ENCODE data around the gene ABLIM2.

Gene ABLIM2

GRCh38 chr4:7985072-7985471 is 173.5 kb downstream of the ABLIM2 start:
- Histone ChIP-seq H3K27me3 (ENCODE audit: insufficient read depth, poor library complexity, severe bottlenecking) (no peaks in the 10 kb centered on the region), H3K27ac (replicated peaks) (no peak overlapping the region), H3K4me3 (replicated peaks; ENCODE audit: insufficient read depth, low read length) (no peak overlapping the region)
- TF ChIP-seq POLR2AphosphoS5 (IDR thresholded peaks at IDR 0.05; ENCODE audit: low read depth) (no peak), GABPA (IDR thresholded peaks at IDR 0.05; ENCODE audit: low read depth) (no peak)
- DNase-seq (ENCODE audit: low read depth in 1 of 2, low spot score in 1 of 2), result no peak

- TF ChIP-seq CTCF (IDR thresholded peaks at IDR 0.05; ENCODE audit: insufficient read depth, low read length), result no peak
- no peak for TF ChIP-seq GABPA (IDR thresholded peaks at IDR 0.05; ENCODE audit: low read depth)
- TF ChIP-seq POLR2AphosphoS5 (IDR thresholded peaks at IDR 0.05; ENCODE audit: low read depth), result no peak
- TF ChIP-seq SPI1 (IDR thresholded peaks at IDR 0.05; ENCODE audit: borderline replicate concordance, low read depth), result no peak
- no peak for TF ChIP-seq REST (IDR thresholded peaks at IDR 0.05; ENCODE audit: insufficient replicate concordance, low read depth)
- H3K27ac ChIP-seq (replicated peaks), result no peak overlapping the region
- DNase-seq (ENCODE audit: low read depth in 1 of 2, low spot score in 1 of 2), result no peak
- H3K4me3 ChIP-seq (replicated peaks; ENCODE audit: insufficient read depth, low read length), result no peak overlapping the region
- H3K27me3 ChIP-seq (ENCODE audit: insufficient read depth, poor library complexity, severe bottlenecking), result no peaks in the 10 kb centered on the region
Observed at GRCh38 chr4:7984286-7984925, 174.2 kb downstream of the ABLIM2 start.

- H3K27me3 ChIP-seq (ENCODE audit: insufficient read depth, poor library complexity, severe bottlenecking), result no peaks in the 10 kb centered on the region
- DNase-seq (ENCODE audit: low read depth in 1 of 2, low spot score in 1 of 2), result no peak
- no peak for TF ChIP-seq SPI1 (IDR thresholded peaks at IDR 0.05; ENCODE audit: borderline replicate concordance, low read depth)
- no peak for TF ChIP-seq GABPA (IDR thresholded peaks at IDR 0.05; ENCODE audit: low read depth)
- TF ChIP-seq CTCF (IDR thresholded peaks at IDR 0.05; ENCODE audit: insufficient read depth, low read length), result no peak
- no peak for TF ChIP-seq REST (IDR thresholded peaks at IDR 0.05; ENCODE audit: insufficient replicate concordance, low read depth)
- TF ChIP-seq POLR2AphosphoS5 (IDR thresholded peaks at IDR 0.05; ENCODE audit: low read depth), result no peak
Observed at GRCh38 chr4:7983296-7983695, 175.3 kb downstream of the ABLIM2 start.

GRCh38 chr4:7981738-7982394 is 176.7 kb downstream of the ABLIM2 start:
- H3K27me3 ChIP-seq (ENCODE audit: insufficient read depth, poor library complexity, severe bottlenecking), result no peaks in the 10 kb centered on the region
- DNase-seq (ENCODE audit: low read depth in 1 of 2, low spot score in 1 of 2), result no peak
- no peak overlapping the region for H3K27ac ChIP-seq (replicated peaks)

More at GRCh38 chr4:7983296-7983695, 175.3 kb downstream of the ABLIM2 start:
- H3K4me3 ChIP-seq (replicated peaks; ENCODE audit: insufficient read depth, low read length), result no peak overlapping the region
- no peak overlapping the region for H3K27ac ChIP-seq (replicated peaks)

More at GRCh38 chr4:7981738-7982394, 176.7 kb downstream of the ABLIM2 start:
- TF ChIP-seq REST (IDR thresholded peaks at IDR 0.05; ENCODE audit: insufficient replicate concordance, low read depth), result no peak
- no peak for TF ChIP-seq GABPA (IDR thresholded peaks at IDR 0.05; ENCODE audit: low read depth)
- TF ChIP-seq CTCF (IDR thresholded peaks at IDR 0.05; ENCODE audit: insufficient read depth, low read length), result no peak
- no peak for TF ChIP-seq SPI1 (IDR thresholded peaks at IDR 0.05; ENCODE audit: borderline replicate concordance, low read depth)
- TF ChIP-seq POLR2AphosphoS5 (IDR thresholded peaks at IDR 0.05; ENCODE audit: low read depth), result no peak
- H3K4me3 ChIP-seq (replicated peaks; ENCODE audit: insufficient read depth, low read length), result no peak overlapping the region
